Neural progenitor cell (in vitro differentiated cells): Measurements from ENCODE around the gene LRRC36. TPM values are rescaled to one million over a fixed set of nuclear protein-coding genes. Genes with fewer than 3 reads are reported as not detected.

Source experiments
- DNase-seq: peaks from one replicate; pipeline ENCODE4 v3.0.0-alpha.2; 2016; ENCODE audit warnings: low spot score
- H2AFZ ChIP-seq: fragments of 200-600 bp; sonication (generic); replicated peaks from 2 replicates; pipeline ENCODE4 v1.6.1; 2016; ENCODE audit warnings: antibody characterized with exemption
- H3F3A ChIP-seq: fragments of 200-600 bp; sonication (generic); 2 replicates; pipeline ENCODE4 v1.6.1; 2016; ENCODE audit warnings: antibody characterized with exemption, low read depth
- H3K27ac ChIP-seq: fragments of 200-600 bp; sonication (generic); 2 replicates; pipeline ENCODE4 v1.5.1; 2016; ENCODE audit warnings: mild to moderate bottlenecking
- H3K27me3 ChIP-seq: fragments of 200-600 bp; sonication (generic); 2 replicates; pipeline ENCODE4 v1.6.1; 2016; ENCODE audit warnings: mild to moderate bottlenecking, moderate library complexity
- H3K36me3 ChIP-seq: fragments of 200-600 bp; sonication (generic); 2 replicates; pipeline ENCODE4 v1.5.1; 2016
- H3K4me1 ChIP-seq: fragments of 200-600 bp; sonication (generic); 2 replicates; pipeline ENCODE4 v1.6.1; 2016; ENCODE audit warnings: mixed run types
- H3K4me2 ChIP-seq: fragments of 200-600 bp; sonication (generic); 2 replicates; pipeline ENCODE4 v1.6.1; 2016
- H3K4me3 ChIP-seq: fragments of 200-600 bp; sonication (generic); 2 replicates; pipeline ENCODE4 v1.5.1; 2016
- H3K79me2 ChIP-seq: fragments of 200-600 bp; sonication (generic); 2 replicates; pipeline ENCODE4 v1.6.1; 2016; ENCODE audit warnings: low read depth
- H3K9ac ChIP-seq: fragments of 200-600 bp; sonication (generic); 2 replicates; pipeline ENCODE4 v1.6.1; 2016
- H3K9me3 ChIP-seq: fragments of 200-600 bp; sonication (generic); 2 replicates; pipeline ENCODE4 v1.5.1; 2016; ENCODE audit warnings: low read depth
- H4K20me1 ChIP-seq: fragments of 200-600 bp; sonication (generic); 2 replicates; pipeline ENCODE4 v1.6.1; 2016; ENCODE audit warnings: low read depth
- H3K27ac Mint-ChIP-seq: 3 replicates; pipeline ENCODE4 v1.8.0; 2021; ENCODE audit warnings: mixed read lengths
- H3K27me3 Mint-ChIP-seq: 2 replicates; pipeline ENCODE4 v1.8.0; 2022; ENCODE audit warnings: low read depth, mild to moderate bottlenecking, inconsistent platforms, moderate library complexity, mixed read lengths; ENCODE audit not compliant: insufficient read depth
- H3K36me3 Mint-ChIP-seq: 3 replicates; pipeline ENCODE4 v1.8.0; 2021; ENCODE audit warnings: mixed read lengths
- H3K4me1 Mint-ChIP-seq: 3 replicates; pipeline ENCODE4 v1.8.0; 2021; ENCODE audit warnings: mixed read lengths
- H3K4me3 Mint-ChIP-seq: 3 replicates; pipeline ENCODE4 v1.8.0; 2021; ENCODE audit warnings: mild to moderate bottlenecking, moderate library complexity, mixed read lengths
- H3K9me3 Mint-ChIP-seq: 3 replicates; pipeline ENCODE4 v1.8.0; 2020; ENCODE audit warnings: mixed read lengths
- CTCF ChIP-seq: fragments of 200-600 bp; sonication (generic); IDR thresholded peaks from 2 replicates; pipeline ENCODE4 v1.5.1; 2017; ENCODE audit warnings: antibody characterized with exemption, mild to moderate bottlenecking
- EZH2 ChIP-seq: fragments of 200-600 bp; sonication (generic); IDR thresholded peaks from 2 replicates; pipeline ENCODE4 v1.6.1; 2017; ENCODE audit warnings: antibody characterized with exemption, mild to moderate bottlenecking, moderate library complexity
- EZH2phosphoT487 ChIP-seq: fragments of 200-600 bp; sonication (generic); IDR thresholded peaks from 2 replicates; pipeline ENCODE4 v1.6.1; 2017; ENCODE audit warnings: antibody characterized with exemption
- total RNA-seq: library from RNA; depleted of rRNA; stranded (reverse); fragments of >200 nt; gene quantifications from 2 replicates; pipeline ENCODE4 v1.2.3, GENCODE V29; 2015; ENCODE audit warnings: low replicate concordance

Gene LRRC36
- total RNA-seq, 1 donor from 2014 or later: not detected

GRCh38 chr16:67302970-67303369, 23.6 kb upstream of the LRRC36 start:
- Mint-ChIP-seq H3K36me3 (no peaks in the 10 kb centered on the region), H3K27ac (no peak overlapping the region), H3K9me3 (peaks cover 2% of the 10 kb centered on the region), H3K4me3 (no peak overlapping the region), H3K27me3 (no peaks in the 10 kb centered on the region), H3K4me1 (no peaks in the 10 kb centered on the region)
- H3K9ac ChIP-seq: no peak overlapping the region
- H3K79me2 ChIP-seq: no peaks in the 10 kb centered on the region
- H4K20me1 ChIP-seq: no peaks in the 10 kb centered on the region
- TF ChIP-seq CTCF (no peak), EZH2 (no peak), EZH2phosphoT487 (no peak)
- no peaks in the 10 kb centered on the region for H3F3A ChIP-seq
- no peaks in the 10 kb centered on the region for H3K4me1 ChIP-seq
- no peak overlapping the region for H3K27ac ChIP-seq
- DNase-seq: no peak
- peaks cover 5% of the 10 kb centered on the region for H3K27me3 ChIP-seq
- H2AFZ ChIP-seq: no peak overlapping the region
- no peaks in the 10 kb centered on the region for H3K36me3 ChIP-seq
- H3K4me2 ChIP-seq: no peak overlapping the region
- no peak overlapping the region for H3K4me3 ChIP-seq
- H3K9me3 ChIP-seq: no peaks in the 10 kb centered on the region

- Histone ChIP-seq H4K20me1 (no peaks in the 10 kb centered on the region), H3K36me3 (no peaks in the 10 kb centered on the region), H3K27ac (no peak overlapping the region), H3K9me3 (no peaks in the 10 kb centered on the region), H3K79me2 (no peaks in the 10 kb centered on the region), H3K4me1 (no peaks in the 10 kb centered on the region), H3K27me3 (peaks cover 6% of the 10 kb centered on the region), H3K4me2 (no peak overlapping the region), H3K9ac (no peak overlapping the region), H3K4me3 (no peak overlapping the region), H2AFZ (no peak overlapping the region), H3F3A (no peaks in the 10 kb centered on the region)
- Mint-ChIP-seq H3K4me1 (no peaks in the 10 kb centered on the region), H3K36me3 (no peaks in the 10 kb centered on the region), H3K9me3 (no peaks in the 10 kb centered on the region), H3K27me3 (peaks cover 2% of the 10 kb centered on the region), H3K27ac (no peak overlapping the region), H3K4me3 (no peak overlapping the region)
- TF ChIP-seq EZH2phosphoT487 (no peak), CTCF (no peak), EZH2 (no peak)
- DNase-seq: no peak
Measured at GRCh38 chr16:67304020-67304419, 22.6 kb upstream of the LRRC36 start.

GRCh38 chr16:67305216-67306071, 21.2 kb upstream of the LRRC36 start:
- Histone ChIP-seq H3K4me2 (no peak overlapping the region), H3K79me2 (no peaks in the 10 kb centered on the region), H2AFZ (no peak overlapping the region), H3K4me1 (no peaks in the 10 kb centered on the region), H3K27me3 (peaks cover 8% of the 10 kb centered on the region), H3K4me3 (no peak overlapping the region), H3F3A (no peaks in the 10 kb centered on the region), H4K20me1 (no peaks in the 10 kb centered on the region), H3K9me3 (no peaks in the 10 kb centered on the region), H3K27ac (no peak overlapping the region), H3K36me3 (no peaks in the 10 kb centered on the region), H3K9ac (no peak overlapping the region)
- no peaks in the 10 kb centered on the region for H3K9me3 Mint-ChIP-seq
- peaks cover 2% of the 10 kb centered on the region for H3K27me3 Mint-ChIP-seq
- no peak overlapping the region for H3K27ac Mint-ChIP-seq
- H3K4me1 Mint-ChIP-seq: no peaks in the 10 kb centered on the region
- TF ChIP-seq CTCF (peak; percentile 11), EZH2phosphoT487 (no peak)
- H3K36me3 Mint-ChIP-seq: no peaks in the 10 kb centered on the region
- DNase-seq: no peak
- no peak overlapping the region for H3K4me3 Mint-ChIP-seq
